ENCODE results near the gene DDX10.

DDX10 gene

GRCh38 chr11:108914211-108914610 lies 249.3 kb downstream of the DDX10 start:
- no peak for DNase-seq

GRCh38 chr11:108914981-108915380 lies 250.1 kb downstream of the DDX10 start:
- no peak for DNase-seq

- DNase-seq = no peak
These were observed 250.8 kb downstream of the DDX10 start for GRCh38 chr11:108915666-108916065.

- DNase-seq = no peak
These were observed 251.4 kb downstream of the DDX10 start for GRCh38 chr11:108916290-108916689.

- no peak for DNase-seq
These were observed 252.1 kb downstream of the DDX10 start for GRCh38 chr11:108916935-108917334.

GRCh38 chr11:108921211-108921610 lies 256.3 kb downstream of the DDX10 start:
- DNase-seq = no peak

- DNase-seq = no peak
These were observed 257.4 kb downstream of the DDX10 start for GRCh38 chr11:108922241-108922640.

GRCh38 chr11:108923413-108923812 lies 258.5 kb downstream of the DDX10 start:
- DNase-seq = no peak

- DNase-seq = no peak
These were observed 261.4 kb downstream of the DDX10 start for GRCh38 chr11:108926171-108926840.

GRCh38 chr11:108926841-108927577 lies 262.1 kb downstream of the DDX10 start:
- DNase-seq = no peak

- DNase-seq = no peak
These were observed 263.1 kb downstream of the DDX10 start for GRCh38 chr11:108927791-108928545.

- no peak for DNase-seq
These were observed 264.4 kb downstream of the DDX10 start for GRCh38 chr11:108929241-108929640.

GRCh38 chr11:108931168-108931567 lies 266.3 kb downstream of the DDX10 start:
- no peak for DNase-seq

GRCh38 chr11:108933630-108934029 lies 268.8 kb downstream of the DDX10 start:
- DNase-seq = no peak

- no peak for DNase-seq
These were observed 269.4 kb downstream of the DDX10 start for GRCh38 chr11:108934289-108934688.

- no peak for DNase-seq
These were observed 269.8 kb downstream of the DDX10 start for GRCh38 chr11:108934696-108935095.

- DNase-seq = no peak
These were observed 272.9 kb downstream of the DDX10 start for GRCh38 chr11:108937746-108938145.

- no peak for DNase-seq
These were observed 273.7 kb downstream of the DDX10 start for GRCh38 chr11:108938604-108939003.

- DNase-seq = no peak
These were observed 274.3 kb downstream of the DDX10 start for GRCh38 chr11:108939135-108939534.

GRCh38 chr11:108943853-108944252 lies 279.0 kb downstream of the DDX10 start:
- DNase-seq = no peak

GRCh38 chr11:108944471-108945178 lies 279.8 kb downstream of the DDX10 start:
- no peak for DNase-seq

- DNase-seq = no peak
These were observed 280.5 kb downstream of the DDX10 start for GRCh38 chr11:108945341-108945740.

Data from stimulated activated CD4-positive, alpha-beta T cell treated with anti-CD3 and anti-CD28 coated beads, Interleukin-15, amount 100 ng/mL, for 24 hours (primary cell).